Activated CD8-positive, alpha-beta memory T cell treated with anti-CD3 and anti-CD28 coated beads for 24 hours (primary cell): ENCODE data around the gene U2AF2.
"Not testable (repeated sequence)": the region's sequence is repeated elsewhere in the genome, so short reads cannot be mapped to it uniquely, and the experiment has no call there.

Experiments
- DNase-seq: peaks from one replicate; pipeline ENCODE4 v3.0.0-alpha.2; 2020

Gene U2AF2

GRCh38 chr19:55692681-55693081 lies 37.8 kb downstream of the U2AF2 start:
- DNase-seq: no peak

GRCh38 chr19:55693336-55693974 lies 38.6 kb downstream of the U2AF2 start:
- DNase-seq: no peak

GRCh38 chr19:55694241-55694655 lies 39.4 kb downstream of the U2AF2 start:
- DNase-seq: no peak

GRCh38 chr19:55694656-55695491 lies 40.0 kb downstream of the U2AF2 start:
- no peak for DNase-seq

- DNase-seq: no peak
These were observed 40.9 kb downstream of the U2AF2 start for GRCh38 chr19:55695511-55696290.

- DNase-seq: no peak
These were observed 41.6 kb downstream of the U2AF2 start for GRCh38 chr19:55696301-55697068.

GRCh38 chr19:55697069-55697440 lies 42.2 kb downstream of the U2AF2 start:
- DNase-seq: no peak

- no peak for DNase-seq
These were observed 42.9 kb downstream of the U2AF2 start for GRCh38 chr19:55697698-55698097.

- no peak for DNase-seq
These were observed 43.4 kb downstream of the U2AF2 start for GRCh38 chr19:55698256-55698655.

- no peak for DNase-seq
These were observed 44.4 kb downstream of the U2AF2 start for GRCh38 chr19:55699221-55699620.

GRCh38 chr19:55700813-55701212 lies 46.0 kb downstream of the U2AF2 start:
- no peak for DNase-seq

GRCh38 chr19:55702131-55702627 lies 47.3 kb downstream of the U2AF2 start:
- no peak for DNase-seq

GRCh38 chr19:55703790-55704215 lies 49.0 kb downstream of the U2AF2 start:
- DNase-seq: peak; percentile 75

- no peak for DNase-seq
These were observed 49.8 kb downstream of the U2AF2 start for GRCh38 chr19:55704494-55705245.

GRCh38 chr19:55705972-55706371 lies 51.1 kb downstream of the U2AF2 start:
- no peak for DNase-seq

- DNase-seq: no peak
These were observed 56.9 kb downstream of the U2AF2 start for GRCh38 chr19:55711719-55712118.

GRCh38 chr19:55712804-55713631 lies 58.2 kb downstream of the U2AF2 start:
- no peak for DNase-seq

- no peak for DNase-seq
These were observed 61.7 kb downstream of the U2AF2 start for GRCh38 chr19:55716531-55716930.

GRCh38 chr19:55717251-55717650 lies 62.4 kb downstream of the U2AF2 start:
- no peak for DNase-seq

- DNase-seq: not testable (repeated sequence)
These were observed 63.3 kb downstream of the U2AF2 start for GRCh38 chr19:55717879-55718711.
